ENCODE measurements around the gene PPM1H. TPM values are rescaled to one million over a fixed set of nuclear protein-coding genes. Genes with fewer than 3 reads are reported as not detected.

PPM1H gene
- total and polyA plus RNA-seq, 2 donors (not counting 1 experiment from before 2014, with no cell fraction given), result 0.01 TPM; not detected in 1

GRCh38 chr12:62846491-62846890 is 88.5 kb downstream of the PPM1H start:
- intact Hi-C loops (cut with micrococcal nuclease), result no loop called here
- no peak overlapping the region for H3K27ac Mint-ChIP-seq
- no peak overlapping the region for H3K4me2 ChIP-seq (replicated peaks; ENCODE audit: low read depth, low read length, poor library complexity, severe bottlenecking)
- H3K4me3 ChIP-seq (ENCODE audit: control extremely low read depth in 1 of 5, extremely low read depth in 1 of 5, insufficient read depth in 1 of 5, low read depth in 2 of 5, low read length in 4 of 5), result no peak overlapping the region
- H3K79me2 ChIP-seq (ENCODE audit: control insufficient read depth, insufficient read depth, low read length), result no peaks in the 10 kb centered on the region
- peaks cover 4% of the 10 kb centered on the region for H3K4me1 Mint-ChIP-seq
- no peak for TF ChIP-seq EZH2 (IDR thresholded peaks at IDR 0.05; ENCODE audit: borderline replicate concordance, insufficient read depth, low read depth, low read length, poor library complexity, severe bottlenecking)
- no peak for TF ChIP-seq CTCF (IDR thresholded peaks at IDR 0.05)
- no peaks in the 10 kb centered on the region for H3K36me3 ChIP-seq (replicated peaks in 1 of 2; ENCODE audit: control extremely low read depth in 1 of 2, control insufficient read depth in 1 of 2, extremely low read depth in 1 of 2, insufficient read depth in 2 of 2, low read length in 1 of 2)
- no peak overlapping the region for H3K4me3 Mint-ChIP-seq
- CTCF ChIA-PET, result no interaction called here
- ATAC-seq (ENCODE audit: low read depth) (no peak), DNase-seq (no peak)
- peaks cover 0 to 4% (median 0%) of the 10 kb centered on the region in 4 experiments for H3K27me3 ChIP-seq (replicated peaks in 1 of 4; ENCODE audit: control extremely low read depth in 1 of 4, control insufficient read depth in 3 of 4, insufficient read depth in 4 of 4, low read length in 3 of 4)
- no peak overlapping the region for H3K9ac ChIP-seq (ENCODE audit: low read length)
- POLR2A ChIA-PET, result no interaction called here
- no peaks in the 10 kb centered on the region for H3K4me1 ChIP-seq (ENCODE audit: control insufficient read depth in 2 of 2, insufficient read depth in 2 of 2, low read length in 2 of 2)
- H3K27me3 Mint-ChIP-seq, result peaks cover 7% of the 10 kb centered on the region
- no peaks in the 10 kb centered on the region for H3K9me3 Mint-ChIP-seq (ENCODE audit: insufficient read depth)
- H3K27ac ChIP-seq (ENCODE audit: low read length in 2 of 2), result no peak overlapping the region
- no peaks in the 10 kb centered on the region for H4K20me1 ChIP-seq (ENCODE audit: control insufficient read depth, insufficient read depth, low read length, poor library complexity, severe bottlenecking)
- H2AFZ ChIP-seq (ENCODE audit: insufficient read depth, low read depth, low read length, poor library complexity, severe bottlenecking), result no peak overlapping the region
- 75% methylated on average over 1 of the region's 4 CpGs for WGBS (ENCODE audit: insufficient coverage)
- peaks cover 0 to 2% (median 2%) of the 10 kb centered on the region in 3 donors for H3K9me3 ChIP-seq (ENCODE audit: control extremely low read depth in 1 of 3, control insufficient read depth in 2 of 3, insufficient read depth in 1 of 3, low read length in 2 of 3)

GRCh38 chr12:62844915-62845314 is 90.0 kb downstream of the PPM1H start:
- no peak overlapping the region for H3K4me3 Mint-ChIP-seq
- Histone ChIP-seq H2AFZ (ENCODE audit: insufficient read depth, low read depth, low read length, poor library complexity, severe bottlenecking) (no peak overlapping the region), H3K9ac (ENCODE audit: low read length) (no peak overlapping the region), H3K9me3 (ENCODE audit: control extremely low read depth in 1 of 3, control insufficient read depth in 2 of 3, insufficient read depth in 1 of 3, low read length in 2 of 3) (peaks cover 0 to 2% (median 2%) of the 10 kb centered on the region in 3 donors), H4K20me1 (ENCODE audit: control insufficient read depth, insufficient read depth, low read length, poor library complexity, severe bottlenecking) (no peaks in the 10 kb centered on the region), H3K27me3 (replicated peaks in 1 of 4; ENCODE audit: control extremely low read depth in 1 of 4, control insufficient read depth in 3 of 4, insufficient read depth in 4 of 4, low read length in 3 of 4) (no peaks in the 10 kb centered on the region), H3K79me2 (ENCODE audit: control insufficient read depth, insufficient read depth, low read length) (no peaks in the 10 kb centered on the region), H3K27ac (ENCODE audit: low read length in 2 of 2) (no peak overlapping the region), H3K4me2 (replicated peaks; ENCODE audit: low read depth, low read length, poor library complexity, severe bottlenecking) (no peak overlapping the region), H3K36me3 (replicated peaks in 1 of 2; ENCODE audit: control extremely low read depth in 1 of 2, control insufficient read depth in 1 of 2, extremely low read depth in 1 of 2, insufficient read depth in 2 of 2, low read length in 1 of 2) (no peaks in the 10 kb centered on the region), H3K4me1 (ENCODE audit: control insufficient read depth in 2 of 2, insufficient read depth in 2 of 2, low read length in 2 of 2) (no peaks in the 10 kb centered on the region), H3K4me3 (ENCODE audit: control extremely low read depth in 1 of 5, extremely low read depth in 1 of 5, insufficient read depth in 1 of 5, low read depth in 2 of 5, low read length in 4 of 5) (no peak overlapping the region)
- H3K4me1 Mint-ChIP-seq, result peaks cover 7% of the 10 kb centered on the region
- ATAC-seq (ENCODE audit: low read depth) (no peak), DNase-seq (no peak)
- 67% methylated on average over 1 of the region's 2 CpGs for WGBS (ENCODE audit: insufficient coverage)
- H3K9me3 Mint-ChIP-seq (ENCODE audit: insufficient read depth), result no peaks in the 10 kb centered on the region
- peaks cover 7% of the 10 kb centered on the region for H3K27me3 Mint-ChIP-seq
- ChIA-PET CTCF (no interaction called here), POLR2A (no interaction called here)
- no peak for TF ChIP-seq EZH2 (IDR thresholded peaks at IDR 0.05; ENCODE audit: borderline replicate concordance, insufficient read depth, low read depth, low read length, poor library complexity, severe bottlenecking)
- no peak for TF ChIP-seq CTCF (IDR thresholded peaks at IDR 0.05)
- H3K27ac Mint-ChIP-seq, result no peak overlapping the region
- intact Hi-C loops (cut with micrococcal nuclease), result no loop called here

Measured in B cell (primary cell).